Measurements from ENCODE around the gene EPOP. TPM values are rescaled to one million over a fixed set of nuclear protein-coding genes. Genes with fewer than 3 reads are reported as not detected.

The EPOP gene
- total and polyA plus RNA-seq, 2 of the 13 experiments (the other 11 are each of a cell fraction or from before 2014, with no cell fraction given) = 14.7 to 37.8 TPM

DNA sequence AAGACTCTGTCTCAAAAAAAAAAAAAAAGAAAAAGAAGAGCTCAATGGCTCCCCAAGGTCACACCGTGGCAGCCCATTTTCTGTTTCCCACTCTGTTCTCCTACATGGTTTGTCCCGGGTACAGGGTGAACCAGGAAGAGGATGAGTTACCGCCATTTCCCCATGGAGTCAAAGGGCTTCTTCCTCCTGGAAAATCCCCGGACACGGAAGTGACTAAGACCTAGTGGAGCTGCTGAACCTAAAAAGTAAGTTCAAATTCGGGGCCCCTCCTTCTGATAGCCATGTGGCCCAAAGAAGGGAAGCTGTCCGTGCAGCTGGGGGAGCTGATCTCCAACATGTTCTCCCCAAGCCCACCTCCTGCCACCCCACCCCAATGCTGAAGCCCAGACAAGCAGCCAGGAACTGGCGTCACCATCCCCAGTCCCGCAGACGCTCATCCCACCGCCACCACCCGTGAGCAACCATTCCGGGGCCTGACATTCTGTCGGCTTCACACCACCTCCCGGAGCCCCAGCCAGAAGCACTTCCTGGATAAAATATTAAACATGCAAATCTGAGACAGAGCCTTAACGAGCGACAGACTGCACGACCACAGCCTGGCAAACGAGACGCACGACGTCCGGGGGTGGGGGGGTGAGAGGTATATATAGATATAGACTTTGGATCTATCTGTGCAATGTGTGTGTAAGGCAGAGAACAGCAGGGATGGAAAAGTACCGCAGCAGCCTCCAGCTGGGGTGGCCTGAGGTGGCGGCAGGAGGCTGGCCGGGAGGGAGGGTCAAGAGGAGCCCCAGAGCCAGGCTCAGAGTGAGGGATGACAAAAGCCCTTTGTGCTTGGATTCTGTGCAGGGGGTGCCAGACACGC lies 17.6 kb downstream of the EPOP start (continued):
- TF ChIP-seq, protein P1, sequence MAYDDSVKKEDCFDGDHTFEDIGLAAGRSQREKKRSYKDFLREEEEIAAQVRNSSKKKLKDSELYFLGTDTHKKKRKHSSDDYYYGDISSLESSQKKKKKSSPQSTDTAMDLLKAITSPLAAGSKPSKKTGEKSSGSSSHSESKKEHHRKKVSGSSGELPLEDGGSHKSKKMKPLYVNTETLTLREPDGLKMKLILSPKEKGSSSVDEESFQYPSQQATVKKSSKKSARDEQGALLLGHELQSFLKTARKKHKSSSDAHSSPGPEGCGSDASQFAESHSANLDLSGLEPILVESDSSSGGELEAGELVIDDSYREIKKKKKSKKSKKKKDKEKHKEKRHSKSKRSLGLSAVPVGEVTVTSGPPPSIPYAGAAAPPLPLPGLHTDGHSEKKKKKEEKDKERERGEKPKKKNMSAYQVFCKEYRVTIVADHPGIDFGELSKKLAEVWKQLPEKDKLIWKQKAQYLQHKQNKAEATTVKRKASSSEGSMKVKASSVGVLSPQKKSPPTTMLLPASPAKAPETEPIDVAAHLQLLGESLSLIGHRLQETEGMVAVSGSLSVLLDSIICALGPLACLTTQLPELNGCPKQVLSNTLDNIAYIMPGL (CRISPR knock-in tag; IDR thresholded peaks at IDR 0.05; ENCODE audit: borderline replicate concordance in 1 of 2, low read depth in 1 of 2) = peak; percentile 64 to 70
- TF ChIP-seq PTBP1 (IDR thresholded peaks at IDR 0.05; ENCODE audit: low read depth, low read length, poor library complexity, severe bottlenecking) (peak; percentile 45), ZNF224 (CRISPR knock-in tag; IDR thresholded peaks at IDR 0.05) (peak; percentile 82), HNF4G (IDR thresholded peaks at IDR 0.05; ENCODE audit: borderline replicate concordance, low read depth, low read length) (peak; percentile 95), HNF4G (CRISPR knock-in tag; IDR thresholded peaks at IDR 0.05; ENCODE audit: borderline replicate concordance, low read depth) (peak; percentile 89; the same call in 1 of the 2 replicates), CENPX (CRISPR knock-in tag; IDR thresholded peaks at IDR 0.05) (no peak), SIX4 (CRISPR knock-in tag; IDR thresholded peaks at IDR 0.05) (peak; percentile 46), MEIS1 (CRISPR knock-in tag; IDR thresholded peaks at IDR 0.05; ENCODE audit: borderline replicate concordance) (peak; percentile 69), U2AF2 (IDR thresholded peaks at IDR 0.05; ENCODE audit: low read depth, low read length) (no peak), ZNF562 (CRISPR knock-in tag; IDR thresholded peaks at IDR 0.05; ENCODE audit: borderline replicate concordance) (no peak), SIN3A (IDR thresholded peaks at IDR 0.05; ENCODE audit: borderline replicate concordance, low read depth, low read length) (peak; percentile 44; the same call in 1 of the 2 replicates), MEIS2 (CRISPR knock-in tag; IDR thresholded peaks at IDR 0.05) (peak; percentile 84), CAMTA2 (CRISPR knock-in tag; IDR thresholded peaks at IDR 0.05; ENCODE audit: borderline replicate concordance) (no peak; the same call in 1 of the 2 replicates), ZFAT (CRISPR knock-in tag; conservative IDR thresholded peaks at IDR 0.05) (no peak), ZNF569 (CRISPR knock-in tag; IDR thresholded peaks at IDR 0.05; ENCODE audit: borderline replicate concordance) (no peak), ZNF234 (CRISPR knock-in tag; conservative IDR thresholded peaks at IDR 0.05) (0 out of 2 replicates have a peak, but pooled peaks have one; percentile 78), ZBTB7A (CRISPR knock-in tag; IDR thresholded peaks at IDR 0.05) (no peak), NAIF1 (CRISPR knock-in tag; IDR thresholded peaks at IDR 0.05; ENCODE audit: borderline replicate concordance) (peak; percentile 80; the same call in 1 of the 2 replicates), ZNF33A (CRISPR knock-in tag; IDR thresholded peaks at IDR 0.05; ENCODE audit: borderline replicate concordance) (peak; percentile 91; the same call in 1 of the 2 replicates), TGIF2 (CRISPR knock-in tag; IDR thresholded peaks at IDR 0.05) (peak; percentile 40; the same call in 1 of the 2 replicates), ZNF788 (CRISPR knock-in tag; IDR thresholded peaks at IDR 0.05; ENCODE audit: borderline replicate concordance) (peak; percentile 58; the same call in 1 of the 2 replicates)
- TF ChIP-seq, protein P2, sequence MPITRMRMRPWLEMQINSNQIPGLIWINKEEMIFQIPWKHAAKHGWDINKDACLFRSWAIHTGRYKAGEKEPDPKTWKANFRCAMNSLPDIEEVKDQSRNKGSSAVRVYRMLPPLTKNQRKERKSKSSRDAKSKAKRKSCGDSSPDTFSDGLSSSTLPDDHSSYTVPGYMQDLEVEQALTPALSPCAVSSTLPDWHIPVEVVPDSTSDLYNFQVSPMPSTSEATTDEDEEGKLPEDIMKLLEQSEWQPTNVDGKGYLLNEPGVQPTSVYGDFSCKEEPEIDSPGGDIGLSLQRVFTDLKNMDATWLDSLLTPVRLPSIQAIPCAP (CRISPR knock-in tag; IDR thresholded peaks at IDR 0.05; ENCODE audit: low read depth) = no peak
- TF ChIP-seq, protein P3, sequence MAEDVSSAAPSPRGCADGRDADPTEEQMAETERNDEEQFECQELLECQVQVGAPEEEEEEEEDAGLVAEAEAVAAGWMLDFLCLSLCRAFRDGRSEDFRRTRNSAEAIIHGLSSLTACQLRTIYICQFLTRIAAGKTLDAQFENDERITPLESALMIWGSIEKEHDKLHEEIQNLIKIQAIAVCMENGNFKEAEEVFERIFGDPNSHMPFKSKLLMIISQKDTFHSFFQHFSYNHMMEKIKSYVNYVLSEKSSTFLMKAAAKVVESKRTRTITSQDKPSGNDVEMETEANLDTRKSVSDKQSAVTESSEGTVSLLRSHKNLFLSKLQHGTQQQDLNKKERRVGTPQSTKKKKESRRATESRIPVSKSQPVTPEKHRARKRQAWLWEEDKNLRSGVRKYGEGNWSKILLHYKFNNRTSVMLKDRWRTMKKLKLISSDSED (CRISPR knock-in tag; IDR thresholded peaks at IDR 0.05) = 0 out of 2 replicates have a peak, but pooled peaks have one; percentile 53
- TF ChIP-seq, protein P4, sequence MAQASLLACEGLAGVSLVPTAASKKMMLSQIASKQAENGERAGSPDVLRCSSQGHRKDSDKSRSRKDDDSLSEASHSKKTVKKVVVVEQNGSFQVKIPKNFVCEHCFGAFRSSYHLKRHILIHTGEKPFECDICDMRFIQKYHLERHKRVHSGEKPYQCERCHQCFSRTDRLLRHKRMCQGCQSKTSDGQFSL (CRISPR knock-in tag; IDR thresholded peaks at IDR 0.05) = peak; percentile 98
